Lower leg skin (tissue), 4 donors: ENCODE results near the gene NFKBIA. TPM values are rescaled to one million over a fixed set of nuclear protein-coding genes. Genes with fewer than 3 reads are reported as not detected.
A peak's percentile ranks its signal among the peaks of the same experiment; 100 is the strongest.
"Not testable (repeated sequence)": the region's sequence is repeated elsewhere in the genome, so short reads cannot be mapped to it uniquely, and the experiment has no call there.

Source experiments
- DNase-seq, 2 donors: peaks; one replicate each; pipeline ENCODE4 v3.0.0-alpha.2; 2019; ENCODE audit warnings: low spot score in 2 of 2
- H3K4me3 ChIP-seq: fragments of 200-600 bp; sonication (generic); 2 replicates; pipeline ENCODE4 v1.5.1; 2017; ENCODE audit warnings: mild to moderate bottlenecking, low read depth; ENCODE audit not compliant: poor library complexity, severe bottlenecking
- POLR2A ChIP-seq, 2 donors: fragments of 450-650 bp; IDR thresholded peaks; one replicate each; pipeline ENCODE4 v1.6.1; 2016 to 2017; ENCODE audit warnings: antibody characterized with exemption in 2 of 2, mild to moderate bottlenecking in 1 of 2, moderate library complexity in 1 of 2
- WGBS, 2 donors: methylation state at CpG; one replicate each; pipeline ENCODE4 v1.1.5; 2018; 5-methylcytosine and 5-hydroxymethylcytosine counted together
- intact Hi-C: fragments of 100-400 bp; cut with DNase I; formaldehyde crosslinking; loops from one replicate; pipeline ENCODE4 v1.15.0; 2023; ENCODE audit warnings: low total_unique reads
- total RNA-seq, 4 donors: library from RNA; depleted of rRNA; stranded (reverse); fragments of >200 nt; gene quantifications; one replicate each; pipeline ENCODE4 v1.1.0, GENCODE V29; 2016
- TF ChIP-seq, protein P1 (sequence below), 3 donors: fragments of 450-650 bp; IDR thresholded peaks; one replicate each; pipeline ENCODE4 v1.5.1; 2016; ENCODE audit warnings: antibody characterized with exemption in 3 of 3, mild to moderate bottlenecking in 3 of 3, moderate library complexity in 2 of 3

The NFKBIA gene
- total RNA-seq, 4 donors from 2014 or later, result 431 to 923 (median 565) TPM

GRCh38 chr14:35378425-35379233 lies 25.9 kb downstream of the NFKBIA start:
- WGBS, 2 donors, result 60 to 72% methylated on average over 9 of the region's 9 CpGs
- TF ChIP-seq, protein P1, sequence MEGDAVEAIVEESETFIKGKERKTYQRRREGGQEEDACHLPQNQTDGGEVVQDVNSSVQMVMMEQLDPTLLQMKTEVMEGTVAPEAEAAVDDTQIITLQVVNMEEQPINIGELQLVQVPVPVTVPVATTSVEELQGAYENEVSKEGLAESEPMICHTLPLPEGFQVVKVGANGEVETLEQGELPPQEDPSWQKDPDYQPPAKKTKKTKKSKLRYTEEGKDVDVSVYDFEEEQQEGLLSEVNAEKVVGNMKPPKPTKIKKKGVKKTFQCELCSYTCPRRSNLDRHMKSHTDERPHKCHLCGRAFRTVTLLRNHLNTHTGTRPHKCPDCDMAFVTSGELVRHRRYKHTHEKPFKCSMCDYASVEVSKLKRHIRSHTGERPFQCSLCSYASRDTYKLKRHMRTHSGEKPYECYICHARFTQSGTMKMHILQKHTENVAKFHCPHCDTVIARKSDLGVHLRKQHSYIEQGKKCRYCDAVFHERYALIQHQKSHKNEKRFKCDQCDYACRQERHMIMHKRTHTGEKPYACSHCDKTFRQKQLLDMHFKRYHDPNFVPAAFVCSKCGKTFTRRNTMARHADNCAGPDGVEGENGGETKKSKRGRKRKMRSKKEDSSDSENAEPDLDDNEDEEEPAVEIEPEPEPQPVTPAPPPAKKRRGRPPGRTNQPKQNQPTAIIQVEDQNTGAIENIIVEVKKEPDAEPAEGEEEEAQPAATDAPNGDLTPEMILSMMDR (IDR thresholded peaks at IDR 0.05), result no peak
- TF ChIP-seq POLR2A (IDR thresholded peaks at IDR 0.05), result no peak
- no peak for DNase-seq
- intact Hi-C loops, result no loop called here
- no peak overlapping the region for H3K4me3 ChIP-seq

DNA sequence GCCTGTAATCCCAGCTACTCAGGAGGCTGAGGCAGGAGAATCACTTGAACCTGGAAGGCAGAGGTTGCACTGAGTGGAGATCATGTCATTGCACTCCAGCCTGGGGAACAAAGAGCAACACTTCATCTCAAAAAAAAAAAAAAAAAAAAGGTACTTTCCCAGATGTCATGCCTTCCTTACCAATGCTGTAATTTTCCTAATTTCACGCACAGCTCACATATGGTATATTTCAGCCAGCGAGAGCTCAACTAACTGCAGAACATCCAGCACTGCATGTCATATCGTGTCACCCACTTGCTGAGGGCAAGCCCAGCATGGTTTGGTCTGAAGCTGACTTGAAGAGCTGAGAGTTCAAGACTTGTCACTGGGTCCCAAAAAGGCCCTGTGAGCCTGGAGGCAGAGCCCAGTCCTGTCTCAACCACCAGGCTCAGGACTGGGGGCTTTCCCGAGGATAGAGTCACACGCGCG lies 29.0 kb downstream of the NFKBIA start:
- no peak for TF ChIP-seq POLR2A (IDR thresholded peaks at IDR 0.05)
- TF ChIP-seq, protein P1 (IDR thresholded peaks at IDR 0.05), result no peak
- intact Hi-C loops, result no loop called here
- DNase-seq, result no peak
- 53 to 62% methylated on average over 7 of the region's 7 CpGs for WGBS, 2 donors
- H3K4me3 ChIP-seq, result no peak overlapping the region

- peak in 1 of 2 donors; percentile 87 for DNase-seq
- intact Hi-C loops, result no loop called here
- no peak overlapping the region for H3K4me3 ChIP-seq
- TF ChIP-seq, protein P1 (IDR thresholded peaks at IDR 0.05), result no peak
- 27 to 30% methylated on average over 7 of the region's 7 CpGs for WGBS, 2 donors
These were observed 30.3 kb downstream of the NFKBIA start for GRCh38 chr14:35374263-35374712.

DNA sequence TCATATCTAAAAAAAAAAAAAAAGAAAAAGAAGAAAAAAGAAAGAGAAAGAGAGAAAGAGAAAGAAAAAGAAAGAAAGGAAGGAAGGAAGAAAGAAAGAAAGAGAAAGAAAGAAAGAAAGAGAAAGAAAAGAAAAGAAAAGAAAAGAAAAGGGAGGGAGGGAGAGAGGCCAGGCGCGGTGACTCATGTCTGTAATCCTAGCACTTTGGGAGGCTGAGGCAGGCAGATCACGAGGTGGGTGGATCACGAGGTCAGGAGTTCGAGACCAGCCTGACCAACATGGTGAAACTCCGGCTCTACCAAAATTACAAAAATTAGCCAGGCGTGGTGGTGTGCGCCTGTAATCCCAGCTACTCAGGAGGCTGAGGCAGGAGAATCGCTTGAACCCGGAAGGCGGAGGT lies 31.3 kb downstream of the NFKBIA start:
- DNase-seq, H3K4me3 ChIP-seq, intact Hi-C loops: not testable (repeated sequence)
- 91 to 95% methylated on average over 11 of the region's 11 CpGs for WGBS, 2 donors

DNA sequence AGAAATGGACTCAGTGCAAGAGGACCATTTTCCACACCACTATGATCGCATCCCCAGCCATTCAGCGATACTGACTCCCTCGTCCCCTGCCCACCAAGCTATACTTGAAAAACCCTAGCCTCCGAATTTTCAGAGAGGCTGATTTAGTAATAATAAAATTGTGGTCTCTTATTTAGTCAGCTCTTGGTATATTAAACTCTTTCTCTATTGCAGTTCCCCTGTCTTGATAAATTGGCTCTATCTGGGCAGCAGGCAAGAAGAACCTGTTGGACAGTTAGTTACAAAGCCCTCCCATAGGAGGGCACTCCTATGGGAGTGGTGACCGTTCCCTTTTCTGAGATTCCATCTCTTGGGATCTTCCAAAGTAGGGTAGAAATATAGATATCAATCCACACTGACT lies 33.6 kb downstream of the NFKBIA start:
- H3K4me3 ChIP-seq, result no peak overlapping the region
- DNase-seq, result no peak
- no peak for TF ChIP-seq POLR2A (IDR thresholded peaks at IDR 0.05)
- TF ChIP-seq, protein P1 (IDR thresholded peaks at IDR 0.05), result no peak
- WGBS, 2 donors, result 73 to 76% methylated on average over 5 of the region's 5 CpGs
- intact Hi-C loops, result no loop called here

DNA sequence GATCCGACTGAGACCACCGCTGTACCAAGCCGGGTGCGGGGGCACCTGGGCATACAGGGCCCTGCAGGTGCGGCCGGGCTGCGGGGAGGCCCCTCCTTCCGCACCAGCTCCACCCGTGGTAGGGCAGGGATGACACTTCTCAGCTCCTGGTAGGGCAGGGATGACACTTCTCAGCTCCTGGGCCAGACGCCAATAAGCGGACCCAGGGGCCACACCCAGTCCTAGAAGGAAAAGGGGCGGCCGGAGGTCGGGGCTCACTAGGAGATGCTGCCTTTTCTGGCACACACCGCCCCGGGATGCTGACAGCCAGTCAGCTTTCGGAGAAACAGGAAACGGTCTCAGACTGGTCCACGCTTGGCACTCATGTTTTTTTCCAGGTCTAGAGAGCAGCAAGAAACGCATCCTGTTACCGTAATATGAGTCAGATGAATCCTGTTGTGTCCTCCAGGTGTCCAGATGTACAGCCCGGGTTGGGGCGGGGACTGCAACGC lies 34.8 kb downstream of the NFKBIA start:
- no peak overlapping the region for H3K4me3 ChIP-seq
- intact Hi-C loops, result no loop called here
- WGBS, 2 donors, result 32 to 68% methylated on average over 21 to 24 of the region's 24 CpGs
- no peak for DNase-seq
- TF ChIP-seq, protein P1 (IDR thresholded peaks at IDR 0.05), result no peak
- no peak for TF ChIP-seq POLR2A (IDR thresholded peaks at IDR 0.05)
